Tibial nerve (tissue), 3 donors: ENCODE data around the gene TECPR2.

ENCODE experiments used
- POLR2A ChIP-seq, 2 donors: fragments of 450-650 bp; IDR thresholded peaks; one replicate each; pipeline ENCODE4 v1.6.1; 2017; ENCODE audit warnings: antibody characterized with exemption in 2 of 2, mild to moderate bottlenecking in 2 of 2, moderate library complexity in 2 of 2
- TF ChIP-seq, protein P1 (sequence below), 5 experiments: fragments of 200-600 bp in 3 of 5; fragments of 450-650 bp in 2 of 5; sonication (generic) in 3 of 5; IDR thresholded peaks; one replicate each; pipeline ENCODE4 v1.5.1; 2016 to 2019; ENCODE audit warnings: antibody characterized with exemption in 5 of 5, mild to moderate bottlenecking in 3 of 5, moderate library complexity in 2 of 5

DNA sequence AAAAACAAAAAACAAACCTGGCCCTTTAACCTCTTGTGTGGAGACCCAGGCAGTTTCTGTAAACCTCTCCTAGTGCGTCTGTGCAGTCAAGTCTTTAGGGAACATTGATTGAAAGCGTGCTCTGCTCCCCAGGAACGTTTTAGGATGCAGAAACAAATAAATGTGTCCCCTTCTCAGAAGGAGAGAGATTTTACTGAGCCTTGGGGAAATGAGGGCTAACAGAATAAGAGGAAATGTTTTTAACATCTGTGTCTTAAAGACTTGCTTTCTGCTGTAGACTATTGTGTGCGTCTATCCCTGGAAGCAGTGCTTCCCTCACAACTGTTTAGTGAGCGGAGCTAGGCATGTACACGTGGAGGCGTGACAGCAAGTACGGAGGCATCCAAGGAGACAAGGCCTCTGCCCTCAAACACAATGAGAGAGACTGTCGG, 54.3 kb downstream of the TECPR2 start:
- TF ChIP-seq, protein P1, sequence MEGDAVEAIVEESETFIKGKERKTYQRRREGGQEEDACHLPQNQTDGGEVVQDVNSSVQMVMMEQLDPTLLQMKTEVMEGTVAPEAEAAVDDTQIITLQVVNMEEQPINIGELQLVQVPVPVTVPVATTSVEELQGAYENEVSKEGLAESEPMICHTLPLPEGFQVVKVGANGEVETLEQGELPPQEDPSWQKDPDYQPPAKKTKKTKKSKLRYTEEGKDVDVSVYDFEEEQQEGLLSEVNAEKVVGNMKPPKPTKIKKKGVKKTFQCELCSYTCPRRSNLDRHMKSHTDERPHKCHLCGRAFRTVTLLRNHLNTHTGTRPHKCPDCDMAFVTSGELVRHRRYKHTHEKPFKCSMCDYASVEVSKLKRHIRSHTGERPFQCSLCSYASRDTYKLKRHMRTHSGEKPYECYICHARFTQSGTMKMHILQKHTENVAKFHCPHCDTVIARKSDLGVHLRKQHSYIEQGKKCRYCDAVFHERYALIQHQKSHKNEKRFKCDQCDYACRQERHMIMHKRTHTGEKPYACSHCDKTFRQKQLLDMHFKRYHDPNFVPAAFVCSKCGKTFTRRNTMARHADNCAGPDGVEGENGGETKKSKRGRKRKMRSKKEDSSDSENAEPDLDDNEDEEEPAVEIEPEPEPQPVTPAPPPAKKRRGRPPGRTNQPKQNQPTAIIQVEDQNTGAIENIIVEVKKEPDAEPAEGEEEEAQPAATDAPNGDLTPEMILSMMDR (IDR thresholded peaks at IDR 0.05) = no peak
- no peak for TF ChIP-seq POLR2A (IDR thresholded peaks at IDR 0.05)
